GM15510 (cell line): ENCODE measurements around the gene ACTL10.

Experiments
- POLR2A ChIP-seq: IDR thresholded peaks from 3 replicates; pipeline ENCODE4 v1.6.1; 2011; ENCODE audit warnings: borderline replicate concordance; ENCODE audit not compliant: insufficient read length; ENCODE audit errors: extremely low read depth

ACTL10 gene

DNA sequence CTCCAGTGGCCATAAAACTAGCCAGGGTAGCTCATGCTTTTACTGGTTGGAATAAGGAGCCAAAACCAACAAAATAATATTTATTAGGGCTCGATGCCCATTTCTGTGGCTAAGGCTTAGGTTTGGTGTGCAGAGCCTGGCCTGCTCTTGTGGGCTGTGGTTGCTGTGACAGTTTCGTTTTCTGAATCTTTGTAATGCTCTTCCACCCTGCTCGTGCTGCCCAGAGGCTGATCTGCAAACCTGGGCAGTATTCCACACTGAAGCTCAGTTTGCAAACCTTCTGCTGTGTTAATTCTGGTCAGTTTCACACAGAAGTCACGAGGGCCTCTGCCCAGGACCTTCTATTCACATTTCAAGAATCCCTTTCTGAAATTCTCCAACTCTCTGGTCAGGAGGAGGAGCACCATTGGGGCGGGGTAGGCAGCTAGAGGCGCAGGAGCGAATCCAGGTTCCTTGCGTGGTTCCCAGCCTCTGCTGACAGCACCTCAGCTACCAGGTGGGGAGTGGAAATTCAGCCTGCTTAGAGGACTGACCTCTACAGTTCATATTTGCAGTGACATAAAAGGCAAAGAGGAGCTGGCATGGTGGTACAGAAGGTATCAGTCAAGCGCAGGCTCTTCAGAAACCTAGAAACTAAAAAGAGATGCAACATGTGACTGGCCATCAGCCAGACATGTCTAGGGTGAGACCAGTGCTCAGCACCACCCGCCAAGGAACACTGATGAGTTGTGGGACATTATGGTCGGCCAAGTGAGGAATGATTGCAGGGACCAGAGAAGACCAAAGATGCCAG is 18.9 kb upstream of the ACTL10 start:
- no peak for TF ChIP-seq POLR2A

DNA sequence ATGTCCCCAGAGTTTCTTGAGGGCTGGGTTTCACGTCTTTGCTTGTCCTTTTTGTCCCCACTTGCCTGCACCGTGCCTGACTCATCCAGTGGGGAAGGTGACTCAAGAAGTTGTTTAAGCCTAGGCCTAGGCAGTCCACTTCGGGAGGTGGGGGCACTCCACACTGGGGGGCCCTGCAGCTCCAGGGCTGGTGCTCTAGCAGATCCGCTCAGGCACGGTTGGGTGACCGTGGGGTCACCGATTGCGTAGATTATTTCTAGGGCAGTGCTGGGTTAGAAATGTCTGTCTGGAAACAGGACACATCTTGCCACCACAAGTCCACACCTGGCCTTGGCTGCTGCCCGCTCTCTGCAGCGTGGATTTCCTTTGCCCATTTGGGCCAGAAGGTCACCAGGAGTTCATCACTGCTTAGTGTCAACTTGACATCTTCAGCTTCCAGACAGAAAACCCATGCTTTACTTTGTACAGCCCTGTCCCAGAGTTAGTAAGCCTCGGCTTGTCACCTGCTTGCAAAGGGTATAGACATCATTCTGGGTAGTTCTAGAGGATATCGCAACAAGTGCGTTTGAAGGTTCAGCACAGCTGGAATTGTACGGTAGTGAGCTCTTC is 18.2 kb upstream of the ACTL10 start:
- no peak for TF ChIP-seq POLR2A

DNA sequence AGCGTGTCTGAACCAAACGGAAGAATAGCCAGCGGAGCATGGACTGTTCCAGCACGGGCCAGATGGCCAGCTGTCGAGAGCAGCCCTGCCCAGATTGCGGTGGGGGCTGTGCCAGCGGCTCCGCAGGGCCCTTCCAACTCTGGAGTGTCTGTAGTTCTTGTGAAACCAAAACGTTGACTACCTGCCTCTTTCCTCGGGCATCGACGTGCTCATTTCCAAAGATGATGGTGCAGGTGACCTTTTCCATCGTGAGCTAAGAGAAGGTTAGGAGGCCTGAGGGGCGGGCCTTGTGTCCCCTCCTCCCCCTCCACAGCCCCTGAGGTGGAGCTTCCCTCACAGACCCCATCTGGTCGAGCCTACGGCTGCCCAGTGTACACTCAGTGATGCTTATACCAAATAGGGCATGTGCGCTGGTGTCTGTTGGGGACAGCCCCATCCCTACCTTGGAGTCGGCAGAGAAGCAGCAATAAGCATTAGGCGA is 17.5 kb upstream of the ACTL10 start:
- TF ChIP-seq POLR2A: no peak

DNA sequence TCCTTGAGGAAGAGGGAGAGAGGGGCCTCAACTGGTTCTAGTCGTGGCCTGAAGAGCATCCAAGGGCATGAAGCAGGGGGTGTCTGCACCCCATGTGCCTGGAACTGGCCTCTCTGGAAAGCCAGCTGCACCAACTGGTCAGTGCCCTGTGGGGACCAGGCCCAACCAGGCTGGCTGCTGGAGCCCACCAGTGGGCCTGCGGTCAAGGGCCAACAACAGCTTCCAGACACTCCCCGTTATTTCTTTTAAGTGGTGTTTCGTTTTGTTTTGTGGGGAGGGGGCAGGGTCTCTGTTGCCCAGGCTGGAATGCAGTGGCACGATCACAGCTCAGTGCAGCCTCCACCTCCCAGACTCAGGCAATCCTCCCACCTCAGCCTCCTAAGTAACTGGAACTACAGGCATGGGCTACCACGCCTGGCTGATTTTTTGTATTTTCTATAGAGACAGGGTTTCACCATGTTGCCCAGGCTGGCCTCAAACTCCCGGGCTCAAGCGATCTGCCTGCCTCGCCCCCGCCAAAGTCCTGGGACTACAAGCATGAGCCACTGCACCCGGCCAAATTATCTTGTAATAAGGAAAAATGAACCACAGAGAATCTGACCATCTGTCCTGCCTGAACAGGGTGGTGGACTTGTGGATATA is 16.5 kb upstream of the ACTL10 start:
- no peak for TF ChIP-seq POLR2A

DNA sequence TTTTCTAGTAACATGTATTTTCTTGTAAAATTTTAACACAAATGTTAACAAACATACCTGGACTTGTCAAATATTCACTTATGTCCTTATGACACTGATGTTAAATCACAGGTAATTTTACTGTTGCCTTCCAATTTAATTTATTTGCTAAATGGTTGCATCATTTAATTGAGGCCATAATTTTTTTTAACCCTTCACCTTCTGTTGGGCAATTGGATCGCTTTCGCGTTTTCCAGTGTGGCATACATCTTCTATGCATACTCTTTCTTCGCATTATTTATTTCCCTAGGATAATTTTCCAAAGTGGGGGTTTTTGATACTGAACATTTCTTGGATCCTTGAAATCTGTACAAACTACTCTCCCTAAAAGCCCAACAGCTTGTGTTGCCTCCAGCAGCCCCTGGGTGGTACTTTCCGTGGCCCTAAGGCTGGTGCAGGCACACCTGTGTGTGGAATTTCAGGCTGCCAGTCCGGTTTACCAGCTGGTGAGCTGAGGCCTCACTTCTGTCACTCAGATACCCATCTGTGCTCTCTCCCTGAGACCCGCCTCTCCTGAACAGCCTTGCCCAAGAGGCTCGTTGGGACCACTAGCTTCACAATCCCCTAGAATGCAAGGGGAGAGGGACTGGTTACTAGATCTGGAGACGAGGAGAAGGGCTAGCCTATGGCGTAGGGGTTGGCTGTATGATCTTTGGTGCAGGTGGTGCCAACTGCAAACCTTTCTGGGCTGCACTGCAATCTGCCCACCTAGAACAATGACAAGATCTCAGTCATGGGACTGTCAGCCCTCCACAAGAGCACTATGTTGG is 15.8 kb upstream of the ACTL10 start:
- no peak for TF ChIP-seq POLR2A

DNA sequence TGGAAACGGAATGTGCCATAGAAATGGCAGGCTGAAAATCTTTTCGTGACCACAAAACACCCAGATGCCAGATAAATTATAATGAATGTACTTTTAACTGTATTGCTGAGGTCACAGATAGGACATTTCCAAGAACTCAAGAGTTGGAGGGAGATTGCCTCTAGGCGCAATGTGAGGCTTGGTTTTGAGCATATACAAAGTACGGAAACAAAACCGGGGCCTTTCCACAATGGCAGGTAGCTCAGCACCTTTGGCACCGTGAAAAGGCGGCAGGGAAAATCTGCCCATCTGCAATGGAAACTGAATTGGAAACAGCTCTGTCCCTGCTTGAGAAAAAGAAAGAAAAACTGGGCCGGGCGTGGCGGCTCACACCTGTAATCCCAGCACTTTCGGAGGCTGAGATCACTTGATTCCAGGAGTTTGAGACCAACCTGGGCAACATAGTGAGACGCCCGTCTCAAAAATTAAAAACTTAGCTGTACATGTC is 15.1 kb upstream of the ACTL10 start:
- TF ChIP-seq POLR2A: no peak

DNA sequence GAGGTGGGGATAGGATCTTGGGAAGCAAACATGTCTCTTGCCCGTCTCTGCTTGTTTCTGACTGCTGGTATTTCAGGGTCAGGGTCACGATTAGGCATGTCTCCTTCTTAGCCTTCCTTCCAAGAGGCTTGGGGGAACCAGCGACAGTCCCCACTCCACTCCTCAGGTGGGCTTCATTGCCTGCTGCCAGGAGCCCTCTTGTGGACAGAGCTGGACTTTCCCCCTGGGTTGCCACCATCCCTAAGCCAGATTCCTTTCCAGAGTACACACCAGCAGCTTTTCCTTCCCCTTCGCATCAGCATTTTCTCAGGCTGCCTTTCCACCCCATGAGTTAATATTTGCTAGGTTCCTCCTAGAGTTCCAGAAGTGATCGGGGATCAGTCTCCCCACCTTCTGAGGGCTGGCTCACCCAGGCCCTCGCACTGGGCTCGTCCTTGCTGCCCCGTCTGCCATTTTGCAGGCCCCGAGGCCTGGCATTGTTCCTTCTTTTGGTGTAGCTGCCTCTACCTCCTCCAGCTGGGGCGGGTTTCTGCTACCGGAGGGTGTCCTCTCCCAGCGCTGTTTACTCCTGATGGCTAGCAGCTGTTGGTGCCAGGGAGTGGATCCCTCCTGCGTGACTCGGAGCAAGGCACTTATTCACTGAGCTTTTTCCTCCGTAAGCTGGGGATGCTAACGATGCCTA is 13.4 kb upstream of the ACTL10 start:
- no peak for TF ChIP-seq POLR2A

DNA sequence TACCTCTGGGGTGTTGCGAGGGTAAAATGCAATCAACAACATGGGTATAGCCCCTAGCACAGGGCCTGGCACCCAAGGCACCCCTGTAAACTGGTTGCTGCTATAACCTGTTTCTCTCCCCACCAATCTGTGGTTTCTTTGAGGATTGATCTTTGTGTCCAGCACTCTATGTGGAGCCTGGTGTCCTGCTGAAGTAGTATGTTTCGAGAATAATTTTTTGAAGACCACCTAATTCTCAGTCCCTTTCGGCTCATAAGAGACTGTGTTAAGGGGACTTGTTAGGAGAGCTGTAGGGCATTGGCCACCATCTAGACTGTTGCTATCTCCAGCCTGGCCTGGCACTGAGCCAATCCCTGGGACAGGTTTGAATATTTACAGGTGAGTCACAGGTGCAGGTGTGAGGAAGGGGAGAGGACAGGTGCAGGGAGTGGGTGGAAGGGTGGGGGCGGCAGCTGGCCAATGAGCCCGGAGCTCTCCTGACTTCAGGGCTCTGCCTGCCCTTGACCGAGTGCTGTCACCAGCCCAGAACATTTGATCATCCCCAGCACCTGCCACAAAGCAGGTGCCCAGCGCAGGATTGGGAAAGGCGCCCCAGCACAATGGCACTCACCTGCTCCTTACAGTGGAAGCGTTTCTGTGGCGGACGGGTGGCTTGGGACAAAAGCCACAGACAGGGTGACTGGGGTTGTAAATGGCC is 12.7 kb upstream of the ACTL10 start:
- TF ChIP-seq POLR2A: no peak

DNA sequence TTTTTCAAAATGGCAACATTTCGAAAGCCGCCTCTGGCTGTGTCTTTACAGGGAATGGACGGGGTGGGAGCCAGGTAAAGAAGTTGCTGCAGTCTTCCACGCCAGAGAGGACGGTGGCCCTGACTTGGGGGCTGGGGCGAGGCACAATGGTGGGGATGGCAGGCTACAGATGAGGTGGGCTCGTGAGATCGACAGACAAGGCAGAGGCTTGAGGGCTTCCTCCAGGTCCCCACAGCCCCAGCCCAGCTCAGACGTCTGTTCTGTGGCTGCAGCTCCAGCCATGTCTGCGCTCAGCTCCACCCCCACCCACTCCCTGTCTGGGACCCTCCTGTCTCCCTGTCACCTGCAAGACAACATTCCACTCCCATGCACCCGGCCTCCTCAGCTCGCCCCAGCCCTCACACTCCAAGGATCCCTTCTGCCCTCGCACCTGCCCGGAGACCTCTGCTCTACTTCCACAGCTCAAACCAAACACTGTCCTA is 12.0 kb upstream of the ACTL10 start:
- TF ChIP-seq POLR2A: no peak

DNA sequence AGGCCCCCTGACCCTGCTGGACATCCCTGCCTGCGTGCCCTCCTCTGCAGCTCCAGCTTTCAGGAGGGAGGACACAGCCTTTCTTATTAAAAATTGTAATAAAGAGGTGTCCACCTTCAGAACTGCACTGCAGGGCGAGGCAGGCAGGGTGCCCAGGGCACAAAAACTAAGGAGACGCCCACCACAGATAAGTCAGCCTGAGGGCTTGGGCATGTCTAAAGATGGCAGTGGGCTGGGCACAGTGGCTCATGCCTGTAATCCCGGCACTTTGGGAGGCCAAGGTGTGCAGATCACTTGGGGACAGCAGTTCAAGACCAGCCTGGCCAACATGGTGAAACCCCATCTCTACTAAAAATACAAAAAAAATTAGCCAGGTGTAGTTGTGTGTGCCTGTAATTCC is 11.6 kb upstream of the ACTL10 start:
- TF ChIP-seq POLR2A: no peak

DNA sequence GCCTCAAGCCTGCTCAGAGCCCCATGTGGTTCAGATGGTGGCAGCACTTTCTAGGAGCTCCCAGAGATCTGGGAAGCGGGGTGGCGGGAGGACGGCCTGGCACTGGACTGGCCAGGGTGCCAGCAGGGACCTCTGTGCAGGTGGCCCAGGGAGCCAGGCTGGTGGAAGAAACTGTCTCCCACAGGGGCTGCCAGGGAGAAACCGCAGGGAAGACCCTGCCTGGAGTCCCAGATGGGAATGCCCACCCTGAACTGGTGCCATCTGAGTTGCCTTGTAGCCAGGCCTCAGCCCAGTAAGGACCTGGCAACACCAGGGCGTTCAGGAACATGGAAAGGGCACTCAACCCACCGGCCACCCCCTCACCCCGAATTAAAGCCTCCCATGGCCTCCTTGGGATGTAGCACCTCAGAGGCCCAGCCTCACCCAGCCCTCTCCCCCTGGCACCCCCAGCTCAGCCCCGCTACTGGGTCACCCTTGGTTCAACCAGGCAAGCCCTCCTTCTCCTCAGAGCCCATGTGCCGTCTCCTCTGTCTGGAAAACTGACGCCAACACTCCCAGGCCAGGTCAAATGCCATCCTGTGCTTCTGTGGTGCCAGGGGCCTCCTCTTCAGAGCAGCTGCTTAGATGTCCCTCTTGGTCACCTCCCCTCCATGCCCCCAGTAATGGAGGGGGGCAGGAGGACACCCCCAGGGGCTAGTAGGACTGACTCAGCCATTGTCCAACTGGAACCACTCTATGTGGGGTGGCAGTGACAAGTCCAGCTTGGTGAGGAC is 10.5 kb upstream of the ACTL10 start:
- no peak for TF ChIP-seq POLR2A

DNA sequence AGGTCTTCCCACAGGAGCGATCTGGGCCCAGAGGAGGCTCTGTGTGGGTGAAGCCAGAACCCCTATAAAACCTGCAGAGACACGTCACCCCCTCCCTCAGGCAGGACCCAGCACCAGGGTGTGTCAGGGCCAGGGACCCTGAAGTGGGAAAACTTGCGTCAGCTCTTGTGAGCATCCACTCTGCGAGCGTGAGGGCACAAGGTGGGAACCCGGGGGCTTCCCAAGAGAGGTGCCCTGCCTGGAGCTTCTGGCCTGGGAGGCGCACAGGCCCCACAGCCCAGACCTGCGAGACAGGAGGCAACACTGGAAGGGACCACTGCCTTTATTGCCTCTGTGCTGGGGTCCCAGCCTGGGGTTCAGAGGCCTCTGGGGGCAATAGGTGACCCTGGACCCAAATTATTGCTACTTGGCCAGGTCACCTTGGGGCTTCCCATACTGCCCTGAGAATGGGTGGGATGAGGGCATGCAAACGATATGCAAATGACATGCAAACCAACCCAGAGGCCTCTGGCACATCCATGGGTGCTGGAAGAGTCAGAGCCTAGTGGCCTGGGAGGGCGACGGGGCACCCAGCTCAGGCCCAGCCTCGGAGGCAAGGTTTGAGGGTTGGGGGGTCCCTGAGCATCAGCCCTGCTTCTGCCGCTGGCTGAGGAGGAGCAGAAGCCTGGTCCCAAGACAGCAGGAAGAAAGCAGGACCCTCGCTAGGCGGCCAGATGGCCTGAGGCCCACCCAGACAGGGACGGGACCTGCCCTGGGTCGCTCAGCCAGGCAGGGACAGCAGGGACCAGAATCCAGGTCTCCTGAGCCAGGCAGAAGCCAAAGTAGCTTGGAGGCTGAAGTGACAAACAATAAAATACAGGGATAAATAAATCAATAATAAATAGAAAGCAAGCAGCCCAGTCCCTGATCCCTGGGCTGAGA is 9.7 kb upstream of the ACTL10 start:
- no peak for TF ChIP-seq POLR2A

DNA sequence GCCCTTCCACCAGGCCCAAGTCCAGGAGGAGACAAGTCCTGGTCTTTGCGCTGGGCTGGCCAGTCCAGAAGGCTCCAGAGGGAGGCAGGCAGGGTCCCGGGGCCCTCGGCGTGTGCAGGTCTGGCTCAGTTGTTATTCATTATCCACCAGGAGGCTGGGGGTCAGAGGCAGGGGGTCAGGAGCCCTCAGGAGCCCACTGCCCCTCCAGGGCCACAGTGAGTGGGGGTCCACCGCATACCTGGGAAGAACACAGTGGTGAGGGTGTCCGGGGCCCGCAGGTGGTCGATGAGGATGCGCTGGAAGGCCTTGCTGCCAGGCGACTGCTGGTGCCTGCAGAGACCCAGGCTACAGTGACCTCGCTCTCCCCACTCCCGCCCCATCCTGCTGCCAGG is 9.0 kb upstream of the ACTL10 start:
- no peak for TF ChIP-seq POLR2A

DNA sequence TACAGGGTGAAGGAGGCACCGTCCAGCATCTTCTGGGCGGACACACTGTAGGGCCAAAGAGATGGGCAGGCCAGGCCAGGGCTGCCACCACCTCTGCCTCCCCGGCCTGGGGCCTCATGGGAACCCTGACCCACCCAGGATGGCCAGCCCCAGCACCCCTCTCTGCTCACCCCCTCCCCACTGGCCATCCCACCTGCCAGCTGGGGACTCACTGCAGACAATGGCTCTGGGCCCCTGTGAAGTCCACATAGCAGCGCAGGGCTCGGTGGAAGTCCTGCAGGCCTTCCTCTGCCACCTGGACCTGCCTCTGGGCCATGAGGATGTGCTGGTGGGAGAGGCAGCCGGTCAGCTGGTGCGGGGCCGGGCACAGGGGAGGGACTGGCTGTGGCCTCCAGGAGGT is 8.2 kb upstream of the ACTL10 start:
- TF ChIP-seq POLR2A: no peak
